ENCODE measurements around the gene ZBTB38.
A peak's percentile ranks its signal among the peaks of the same experiment; 100 is the strongest.

ZBTB38 gene

DNA sequence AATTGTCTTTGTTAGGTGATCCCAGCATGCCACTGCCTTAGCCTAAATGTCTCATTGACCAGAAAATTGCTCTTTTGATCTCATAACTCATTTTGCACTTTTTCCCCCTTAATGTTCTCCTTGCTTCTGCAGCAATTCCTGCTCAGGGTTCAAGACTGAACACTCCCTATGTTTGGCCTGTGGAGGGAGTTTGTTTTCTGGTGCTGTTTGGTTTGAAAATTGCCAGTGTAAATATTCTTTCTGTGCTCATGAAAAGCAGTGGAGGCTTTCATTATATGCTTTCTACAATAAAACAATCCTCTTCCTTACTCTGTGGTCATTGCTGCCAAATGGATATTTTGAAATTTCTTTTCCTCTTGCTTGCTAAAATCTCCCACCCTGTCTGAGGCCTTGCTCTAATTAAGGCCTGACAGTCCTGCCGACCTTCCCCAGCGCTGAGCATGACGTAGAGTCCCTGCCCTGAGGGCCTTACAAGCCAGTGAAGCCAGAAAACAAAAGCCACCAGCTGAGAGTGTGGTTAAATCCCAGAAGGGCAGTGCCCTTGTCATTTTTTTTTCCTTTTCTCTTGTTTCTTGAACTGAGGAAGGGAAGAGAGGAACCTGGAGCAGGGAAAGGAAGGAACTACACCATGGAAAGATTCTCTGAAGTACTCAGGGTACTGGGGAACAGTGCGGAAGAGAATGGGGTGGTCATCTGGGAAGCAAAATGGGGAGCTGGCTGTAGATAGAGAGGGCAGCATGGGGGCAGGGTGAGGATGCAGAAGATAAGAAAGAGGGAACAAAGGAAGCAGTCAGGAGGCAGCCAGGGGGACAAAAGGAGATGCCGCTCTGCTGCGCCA, 24.8 kb downstream of the ZBTB38 start:
- in situ Hi-C loops (cut with HindIII; ENCODE audit: low sequenced_read_pairs): no loop called here
- peak; percentile 72 for DNase-seq (ENCODE audit: low read depth, low spot score)
- no peak overlapping the region for H3K4me3 ChIP-seq (ENCODE audit: low read depth, low read length)
- TF ChIP-seq, protein P1, sequence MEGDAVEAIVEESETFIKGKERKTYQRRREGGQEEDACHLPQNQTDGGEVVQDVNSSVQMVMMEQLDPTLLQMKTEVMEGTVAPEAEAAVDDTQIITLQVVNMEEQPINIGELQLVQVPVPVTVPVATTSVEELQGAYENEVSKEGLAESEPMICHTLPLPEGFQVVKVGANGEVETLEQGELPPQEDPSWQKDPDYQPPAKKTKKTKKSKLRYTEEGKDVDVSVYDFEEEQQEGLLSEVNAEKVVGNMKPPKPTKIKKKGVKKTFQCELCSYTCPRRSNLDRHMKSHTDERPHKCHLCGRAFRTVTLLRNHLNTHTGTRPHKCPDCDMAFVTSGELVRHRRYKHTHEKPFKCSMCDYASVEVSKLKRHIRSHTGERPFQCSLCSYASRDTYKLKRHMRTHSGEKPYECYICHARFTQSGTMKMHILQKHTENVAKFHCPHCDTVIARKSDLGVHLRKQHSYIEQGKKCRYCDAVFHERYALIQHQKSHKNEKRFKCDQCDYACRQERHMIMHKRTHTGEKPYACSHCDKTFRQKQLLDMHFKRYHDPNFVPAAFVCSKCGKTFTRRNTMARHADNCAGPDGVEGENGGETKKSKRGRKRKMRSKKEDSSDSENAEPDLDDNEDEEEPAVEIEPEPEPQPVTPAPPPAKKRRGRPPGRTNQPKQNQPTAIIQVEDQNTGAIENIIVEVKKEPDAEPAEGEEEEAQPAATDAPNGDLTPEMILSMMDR (IDR thresholded peaks at IDR 0.05; ENCODE audit: low read depth, low read length): no peak

DNA sequence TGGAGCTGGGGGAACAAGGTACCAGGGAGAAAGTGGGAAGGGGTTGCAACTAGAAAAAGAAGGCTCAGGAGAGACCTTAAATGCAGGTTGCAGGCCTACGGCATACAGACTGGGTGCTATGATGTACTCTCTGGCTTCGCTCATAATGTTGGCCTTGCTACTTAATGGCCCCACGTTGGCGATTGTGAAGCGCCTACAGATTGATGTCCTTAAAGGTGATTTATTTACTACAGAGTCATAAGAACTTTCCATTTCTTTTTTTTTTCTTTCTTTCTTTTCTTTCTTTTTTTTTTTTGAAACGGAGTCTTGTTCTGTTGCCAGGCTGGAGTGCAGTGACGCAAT, 25.4 kb downstream of the ZBTB38 start:
- H3K4me3 ChIP-seq (ENCODE audit: low read depth, low read length): no peak overlapping the region
- TF ChIP-seq, protein P1 (IDR thresholded peaks at IDR 0.05; ENCODE audit: low read depth, low read length): no peak
- in situ Hi-C loops (cut with HindIII; ENCODE audit: low sequenced_read_pairs): no loop called here
- DNase-seq (ENCODE audit: low read depth, low spot score): no peak

GRCh38 chr3:141394560-141394959, 26.3 kb downstream of the ZBTB38 start:
- H3K4me3 ChIP-seq (ENCODE audit: low read depth, low read length): no peak overlapping the region
- in situ Hi-C loops (cut with HindIII; ENCODE audit: low sequenced_read_pairs): no loop called here
- no peak for DNase-seq (ENCODE audit: low read depth, low spot score)
- TF ChIP-seq, protein P1 (IDR thresholded peaks at IDR 0.05; ENCODE audit: low read depth, low read length): no peak

DNA sequence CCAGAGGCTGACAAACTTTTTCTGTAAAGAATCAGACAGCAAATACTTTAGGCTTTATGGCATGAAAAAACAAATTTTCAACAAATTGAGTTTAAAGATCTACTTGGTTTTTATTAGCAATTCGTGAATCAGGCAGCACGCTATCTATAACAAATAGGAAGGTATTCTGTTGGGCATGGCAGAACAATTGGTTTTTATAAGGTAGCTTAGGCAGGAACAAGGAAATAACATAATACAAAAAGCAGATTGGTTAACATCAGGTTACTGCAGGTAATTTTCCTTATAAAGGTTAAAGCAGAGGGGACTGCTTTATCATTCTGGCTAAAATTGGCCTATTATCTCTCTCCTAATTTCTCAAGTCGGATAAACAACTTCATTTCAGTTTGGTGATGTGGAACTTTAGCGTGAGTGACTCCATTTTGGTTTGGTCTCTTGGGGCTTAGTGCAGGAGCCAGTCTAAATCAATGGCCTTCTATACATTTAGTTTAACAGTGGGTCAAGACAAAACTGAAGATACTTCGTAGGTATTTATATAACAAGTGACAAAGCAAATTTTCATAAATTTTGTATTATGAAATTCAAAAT, 26.8 kb downstream of the ZBTB38 start:
- no peak for DNase-seq (ENCODE audit: low read depth, low spot score)
- TF ChIP-seq, protein P1 (IDR thresholded peaks at IDR 0.05; ENCODE audit: low read depth, low read length): no peak
- no peak overlapping the region for H3K4me3 ChIP-seq (ENCODE audit: low read depth, low read length)
- in situ Hi-C loops (cut with HindIII; ENCODE audit: low sequenced_read_pairs): no loop called here

- TF ChIP-seq, protein P1 (IDR thresholded peaks at IDR 0.05; ENCODE audit: low read depth, low read length): no peak
- DNase-seq (ENCODE audit: low read depth, low spot score): no peak
- in situ Hi-C loops (cut with HindIII; ENCODE audit: low sequenced_read_pairs): no loop called here
- H3K4me3 ChIP-seq (ENCODE audit: low read depth, low read length): no peak overlapping the region
These were observed 29.7 kb downstream of the ZBTB38 start for GRCh38 chr3:141397996-141398395.

- in situ Hi-C loops (cut with HindIII; ENCODE audit: low sequenced_read_pairs): no loop called here
- no peak overlapping the region for H3K4me3 ChIP-seq (ENCODE audit: low read depth, low read length)
- DNase-seq (ENCODE audit: low read depth, low spot score): no peak
- TF ChIP-seq, protein P1 (IDR thresholded peaks at IDR 0.05; ENCODE audit: low read depth, low read length): no peak
These were observed 30.9 kb downstream of the ZBTB38 start for GRCh38 chr3:141399200-141399599.

All from astrocyte of the spinal cord (primary cell).